SU-DHL-6 (cell line): ENCODE measurements around the gene ZNF525.
"Not testable (repeated sequence)": the region's sequence is repeated elsewhere in the genome, so short reads cannot be mapped to it uniquely, and the experiment has no call there.

ENCODE experiments used
- EZH2phosphoT487 ChIP-seq: fragments of 200-600 bp; sonication (generic), shearing (Covaris generic); conservative IDR thresholded peaks from 2 replicates; pipeline ENCODE4 v1.6.1; 2018; ENCODE audit warnings: mild to moderate bottlenecking, antibody characterized with exemption, low read length, moderate library complexity, mixed read lengths
- TF ChIP-seq, protein P1 (sequence below): fragments of 200-600 bp; sonication (generic); IDR thresholded peaks from one replicate; pipeline ENCODE4 v1.5.1; 2017; ENCODE audit warnings: antibody characterized with exemption, mild to moderate bottlenecking, low read length, moderate library complexity; ENCODE audit not compliant: insufficient read depth, poor library complexity, severe bottlenecking

DNA sequence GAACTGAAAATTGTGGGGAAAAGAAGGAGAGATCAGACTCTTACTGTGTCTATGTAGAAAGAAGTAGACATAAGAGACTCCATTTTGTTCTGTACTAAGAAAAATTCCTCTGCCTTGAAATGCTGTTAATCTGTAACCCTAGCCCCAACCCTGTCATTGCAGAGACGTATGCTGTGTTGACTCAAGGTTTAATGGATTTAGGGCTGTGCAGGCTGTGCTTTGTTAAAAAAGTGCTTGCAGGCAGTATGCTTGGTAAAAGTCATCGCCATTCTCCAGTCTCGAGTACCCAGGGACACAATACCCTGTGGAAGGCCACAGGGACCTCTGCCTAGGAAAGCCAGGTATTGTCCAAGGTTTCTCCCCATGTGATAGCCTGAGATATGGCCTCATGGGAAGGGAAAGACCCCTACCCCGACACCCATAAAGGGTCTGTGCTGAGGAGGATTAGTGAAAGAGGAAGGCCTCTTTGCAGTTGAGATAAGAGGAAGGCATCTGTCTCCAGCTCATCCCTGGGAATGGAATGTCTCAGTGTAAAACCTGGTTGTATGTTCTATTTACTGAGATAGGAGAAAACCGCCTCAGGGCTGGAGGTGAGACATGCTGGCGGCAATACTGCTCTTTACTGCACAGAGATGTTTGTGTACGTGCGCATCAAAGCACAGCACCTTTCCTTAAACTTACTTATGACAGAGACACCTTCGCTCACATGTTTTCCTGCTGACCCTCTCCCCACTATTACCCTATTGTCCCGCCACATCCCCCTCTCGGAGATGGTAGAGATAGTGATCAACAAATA is 55.2 kb downstream of the ZNF525 start:
- TF ChIP-seq, protein P1, sequence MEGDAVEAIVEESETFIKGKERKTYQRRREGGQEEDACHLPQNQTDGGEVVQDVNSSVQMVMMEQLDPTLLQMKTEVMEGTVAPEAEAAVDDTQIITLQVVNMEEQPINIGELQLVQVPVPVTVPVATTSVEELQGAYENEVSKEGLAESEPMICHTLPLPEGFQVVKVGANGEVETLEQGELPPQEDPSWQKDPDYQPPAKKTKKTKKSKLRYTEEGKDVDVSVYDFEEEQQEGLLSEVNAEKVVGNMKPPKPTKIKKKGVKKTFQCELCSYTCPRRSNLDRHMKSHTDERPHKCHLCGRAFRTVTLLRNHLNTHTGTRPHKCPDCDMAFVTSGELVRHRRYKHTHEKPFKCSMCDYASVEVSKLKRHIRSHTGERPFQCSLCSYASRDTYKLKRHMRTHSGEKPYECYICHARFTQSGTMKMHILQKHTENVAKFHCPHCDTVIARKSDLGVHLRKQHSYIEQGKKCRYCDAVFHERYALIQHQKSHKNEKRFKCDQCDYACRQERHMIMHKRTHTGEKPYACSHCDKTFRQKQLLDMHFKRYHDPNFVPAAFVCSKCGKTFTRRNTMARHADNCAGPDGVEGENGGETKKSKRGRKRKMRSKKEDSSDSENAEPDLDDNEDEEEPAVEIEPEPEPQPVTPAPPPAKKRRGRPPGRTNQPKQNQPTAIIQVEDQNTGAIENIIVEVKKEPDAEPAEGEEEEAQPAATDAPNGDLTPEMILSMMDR, result not testable (repeated sequence)
- TF ChIP-seq EZH2phosphoT487, result not testable (repeated sequence)
